Endothelial cell of umbilical vein (primary cell): Measurements from ENCODE around the gene RALGPS1. TPM values are rescaled to one million over a fixed set of nuclear protein-coding genes. Genes with fewer than 3 reads are reported as not detected.

Source experiments
- BruUV-seq: library from RNA; stranded (reverse); fragments of 400-500 nt; replicated peaks from 2 replicates; lab custom pipeline; 2021; lab: Mats Ljungman, UMichigan
- CTCF ChIA-PET: fragments of 300-600, 350-600 bp; sonication (Branson Sonifier 250); formaldehyde crosslinking; loops from one replicate; lab custom pipeline; 2021; ENCODE audit warnings: antibody characterized with exemption, inconsistent platforms; lab: Charles Lee
- POLR2A ChIA-PET: fragments of 300-600, 350-600 bp; sonication (Branson Sonifier 250); formaldehyde crosslinking; loops from one replicate; lab custom pipeline; 2021; ENCODE audit warnings: antibody characterized with exemption, inconsistent platforms; lab: Charles Lee
- DNase-seq: peaks from one replicate; pipeline ENCODE4 v3.0.0-alpha.2; 2011; ENCODE audit warnings: low read depth, low spot score
- FAIRE-seq: peaks from 2 replicates; lab custom pipeline; 2011; peaks lifted over from hg19 to GRCh38; lab: Jason Lieb, UNC
- H2AFZ ChIP-seq: 2 replicates; pipeline ENCODE4 v1.6.0; 2012; ENCODE audit warnings: low read depth, low read length, control low read depth, inconsistent platforms
- H3K27ac ChIP-seq: 2 replicates; pipeline ENCODE4 v1.5.1; 2011; ENCODE audit warnings: low read depth, mild to moderate bottlenecking, control low read depth, low read length, moderate library complexity; ENCODE audit not compliant: insufficient read depth
- H3K27me3 ChIP-seq, 2 experiments: 2 replicates each; pipeline versions ENCODE4 v1.6.0 to v1.6.1; 2011; ENCODE audit warnings: low read length in 2 of 2, mixed read lengths in 1 of 2; ENCODE audit not compliant: control insufficient read depth in 2 of 2, insufficient read depth in 2 of 2
- H3K36me3 ChIP-seq, 2 experiments: 2 replicates in 1 of 2; 3 replicates in 1 of 2; pipeline ENCODE4 v1.5.1; 2011; ENCODE audit warnings: low read length in 2 of 2, mild to moderate bottlenecking in 1 of 2, moderate library complexity in 1 of 2; ENCODE audit not compliant: control insufficient read depth in 2 of 2, insufficient read depth in 2 of 2; ENCODE audit errors: extremely low read depth in 1 of 2
- H3K4me1 ChIP-seq: 3 replicates; pipeline ENCODE4 v1.5.1; 2011; ENCODE audit warnings: mild to moderate bottlenecking, low read length; ENCODE audit not compliant: control insufficient read depth, insufficient read depth; ENCODE audit errors: extremely low read depth
- H3K4me2 ChIP-seq: 2 replicates; pipeline ENCODE4 v1.6.1; 2011; ENCODE audit warnings: low read length, control low read depth, mixed read lengths; ENCODE audit not compliant: insufficient read depth
- H3K4me3 ChIP-seq, 3 experiments: fragments of 200-600 bp in 1 of 3; sonication (generic), shearing (Covaris generic) in 1 of 3; replicated peaks in 1 of 3; 2 replicates each; pipeline ENCODE4 v1.5.1; 2011 to 2016; ENCODE audit warnings: control low read depth in 3 of 3, low read length in 3 of 3, mild to moderate bottlenecking in 2 of 3, inconsistent platforms in 1 of 3, low read depth in 1 of 3, moderate library complexity in 1 of 3; ENCODE audit not compliant: insufficient read depth in 1 of 3
- H3K79me2 ChIP-seq: 2 replicates; pipeline ENCODE4 v1.6.0; 2012; ENCODE audit warnings: low read length, inconsistent platforms; ENCODE audit not compliant: control insufficient read depth, insufficient read depth
- H3K9ac ChIP-seq: replicated peaks from 2 replicates; pipeline ENCODE3; 2011; ENCODE audit warnings: low read length, control low read depth; ENCODE audit not compliant: insufficient read depth; ENCODE audit errors: extremely low read depth
- H3K9me1 ChIP-seq: replicated peaks from 3 replicates; pipeline ENCODE4 v1.6.0; 2011; ENCODE audit warnings: mild to moderate bottlenecking, low read length; ENCODE audit not compliant: control insufficient read depth, insufficient read depth; ENCODE audit errors: extremely low read depth
- H3K9me3 ChIP-seq: replicated peaks from 2 replicates; pipeline ENCODE4 v1.5.1; 2012; ENCODE audit warnings: low read length, inconsistent platforms; ENCODE audit not compliant: control insufficient read depth, insufficient read depth
- H4K20me1 ChIP-seq: replicated peaks from 2 replicates; pipeline ENCODE3; 2011; ENCODE audit warnings: mild to moderate bottlenecking, low read length; ENCODE audit not compliant: control insufficient read depth, insufficient read depth; ENCODE audit errors: extremely low read depth
- FOS ChIP-seq: IDR thresholded peaks from 2 replicates; pipeline ENCODE4 v1.6.1; 2011; ENCODE audit warnings: mild to moderate bottlenecking, low read length, moderate library complexity, borderline replicate concordance; ENCODE audit not compliant: insufficient read depth
- GATA2 ChIP-seq: IDR thresholded peaks from 2 replicates; pipeline ENCODE4 v1.7.0; 2011; ENCODE audit warnings: low read depth, mild to moderate bottlenecking, moderate library complexity, mixed read lengths, low read length; ENCODE audit not compliant: insufficient read length, insufficient read depth
- JUN ChIP-seq: IDR thresholded peaks from 2 replicates; pipeline ENCODE4 v1.6.1; 2011; ENCODE audit warnings: borderline replicate concordance, low read depth; ENCODE audit not compliant: insufficient read length, insufficient read depth
- MYC ChIP-seq: IDR thresholded peaks from one replicate; pipeline ENCODE4 v1.6.1; 2011; ENCODE audit warnings: mild to moderate bottlenecking, low read depth, low read length
- POLR2A ChIP-seq: IDR thresholded peaks from 2 replicates; pipeline ENCODE4 v1.6.1; 2012; ENCODE audit warnings: low read depth, mild to moderate bottlenecking, control low read depth, low read length
- POLR2AphosphoS5 ChIP-seq: IDR thresholded peaks from 2 replicates; pipeline ENCODE4 v1.6.1; 2012; ENCODE audit warnings: low read depth, mild to moderate bottlenecking, control low read depth, low read length, moderate library complexity; ENCODE audit not compliant: insufficient read depth
- dilution Hi-C: fragments of 300-500 bp; cut with MboI; formaldehyde crosslinking; loops from one replicate; pipeline ENCODE4 v1.15.0; 2019; ENCODE audit warnings: low sequenced_read_pairs; ENCODE audit not compliant: extremely low pct_ligation_motif_present
- intact Hi-C: fragments of 100-400 bp; cut with micrococcal nuclease; formaldehyde crosslinking; loops from one replicate; pipeline ENCODE4 v1.10.0; 2022
- polyA plus RNA-seq, 4 experiments: library from polyadenylated mRNA; depleted of rRNA in 3 of 4; stranded (reverse) in 3 of 4; unstranded in 1 of 4; fragments of >200 nt; gene quantifications; 2 replicates each; pipeline versions ENCODE4 v1.2.1 to v1.2.3, GENCODE V29; 2011 to 2012; ENCODE audit warnings: missing spikeins in 1 of 4
- total RNA-seq: library from RNA; stranded (reverse); gene quantifications from 2 replicates; pipeline ENCODE4 v1.2.3, GENCODE V29; 2021

The RALGPS1 gene
- total and polyA plus RNA-seq, 2 donors (not counting 3 experiments of a cell fraction or from before 2014, with no cell fraction given), result 3.8 to 5.5 TPM

DNA sequence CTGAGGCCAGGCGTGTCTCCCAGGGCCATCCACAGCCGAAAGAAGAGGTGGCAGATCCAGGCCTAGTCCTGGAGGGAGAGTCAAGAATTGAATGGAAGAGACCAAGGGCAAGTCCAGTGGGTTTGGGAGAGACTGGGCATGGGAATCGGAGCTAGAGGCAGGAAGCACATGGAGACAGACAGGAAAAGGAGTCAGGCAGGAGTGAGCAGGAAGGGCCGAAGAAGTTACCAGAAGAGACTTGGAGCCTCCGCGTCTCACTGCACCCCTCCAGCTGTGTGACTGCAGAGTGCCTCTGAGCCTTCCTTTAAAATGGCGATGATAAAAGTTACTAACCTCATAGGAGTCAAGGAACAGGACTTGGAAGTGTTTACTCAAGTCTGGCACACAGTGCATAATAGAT lies 272.2 kb downstream of the RALGPS1 start:
- Histone ChIP-seq H3K4me3 (no peak overlapping the region), H3K9ac (peak overlapping the region; percentile 12), H3K4me1 (peaks cover 22% of the 10 kb centered on the region), H3K4me2 (peak overlapping the region; percentile 60), H3K79me2 (no peaks in the 10 kb centered on the region), H4K20me1 (no peaks in the 10 kb centered on the region), H2AFZ (peak overlapping the region; percentile 77), H3K27ac (peak overlapping the region; percentile 84), H3K27me3 (no peaks in the 10 kb centered on the region), H3K9me1 (no peaks in the 10 kb centered on the region), H3K9me3 (no peaks in the 10 kb centered on the region), H3K36me3 (no peaks in the 10 kb centered on the region)
- peak; percentile 75 for DNase-seq
- TF ChIP-seq JUN (no peak), POLR2AphosphoS5 (peak; percentile 38)
- POLR2A ChIA-PET, result interaction anchor here (1.2 kb wide), 1 partner anchor 64 kb away, joined by 3 read pairs; no protein-coding TSS in a partner anchor
- dilution Hi-C loops (no loop called here), intact Hi-C loops (loop anchor here (1.0 to 2.0 kb wide), 3 partner anchors 24 to 138 kb away; partner anchors contain the start of gene ANGPTL2)
- no TSS peak for BruUV-seq
- CTCF ChIA-PET, result interaction anchor here (0.8 to 2.6 kb wide), 9 partner anchors 11 to 247 kb away, joined by 3 to 15 read pairs (median 4); partner anchors contain the start of gene ANGPTL2
- no peak for FAIRE-seq

DNA sequence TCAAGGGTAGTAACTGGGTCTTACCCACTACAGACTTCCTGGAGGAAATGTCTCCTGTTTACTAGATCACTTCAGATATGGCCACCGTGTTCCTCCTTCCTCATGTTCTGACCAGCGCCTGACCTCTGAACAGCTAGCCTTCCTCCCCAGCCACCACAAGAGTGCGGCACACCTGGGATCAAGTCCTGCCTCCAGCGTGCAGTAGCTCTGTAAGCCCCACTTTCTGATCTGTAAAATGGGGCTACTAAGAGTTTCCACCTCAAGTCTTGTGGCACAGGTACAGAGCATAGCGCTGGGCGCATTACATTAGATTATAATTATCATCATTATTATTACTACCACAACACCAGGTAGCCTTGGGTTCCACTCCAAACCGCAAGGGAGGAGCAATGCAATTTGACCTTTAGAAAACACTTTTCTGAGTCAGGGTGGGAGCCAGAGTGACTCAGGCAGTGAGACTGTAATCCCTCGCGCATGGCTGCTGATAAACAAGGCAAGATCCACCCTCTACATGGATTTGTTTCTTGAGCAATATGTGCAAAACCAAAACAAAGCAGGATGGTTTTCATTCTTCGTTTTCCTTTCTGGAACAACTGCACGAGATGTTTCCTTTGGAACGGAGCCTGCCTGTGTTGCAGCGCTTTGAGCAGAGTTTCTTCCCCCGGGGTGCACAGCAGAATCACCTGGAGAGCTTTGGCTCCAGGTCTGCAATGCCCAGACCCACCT lies 272.8 kb downstream of the RALGPS1 start:
- no peaks in the 10 kb centered on the region for H3K36me3 ChIP-seq
- no peaks in the 10 kb centered on the region for H3K9me1 ChIP-seq
- H2AFZ ChIP-seq, result peak overlapping the region; percentile 77
- CTCF ChIA-PET, result interaction anchor here (0.8 to 2.6 kb wide), 8 partner anchors 10 to 247 kb away, joined by 3 to 15 read pairs (median 4); partner anchors contain the start of gene ANGPTL2
- peak overlapping the region; percentile 84 for H3K27ac ChIP-seq
- H3K9ac ChIP-seq, result peak overlapping the region; percentile 12
- intact Hi-C loops, result loop anchor here (1.0 to 2.0 kb wide), 3 partner anchors 24 to 139 kb away; partner anchors contain the start of gene ANGPTL2
- peak overlapping the region; percentile 60 for H3K4me2 ChIP-seq
- TF ChIP-seq GATA2 (peak; percentile 57), POLR2A (no peak), MYC (peak; percentile 5), FOS (peak; percentile 82), JUN (peak; percentile 24)
- POLR2A ChIA-PET, result interaction anchor here (1.2 kb wide), 1 partner anchor 64 kb away, joined by 3 read pairs; no protein-coding TSS in a partner anchor
- H3K4me1 ChIP-seq, result peaks cover 22% of the 10 kb centered on the region
- H3K27me3 ChIP-seq, result no peaks in the 10 kb centered on the region
- peak; percentile 95 for DNase-seq
- BruUV-seq, result no TSS peak
- no peak overlapping the region for H3K4me3 ChIP-seq
- H3K9me3 ChIP-seq, result no peaks in the 10 kb centered on the region
- dilution Hi-C loops, result no loop called here
- FAIRE-seq, result peak; percentile 92
- no peaks in the 10 kb centered on the region for H4K20me1 ChIP-seq
- no peaks in the 10 kb centered on the region for H3K79me2 ChIP-seq
